Activated CD8-positive, alpha-beta memory T cell treated with anti-CD3 and anti-CD28 coated beads, Interleukin-2, amount 10 ng/mL, durations not matched to agents 7 days and 5 days (primary cell): Measurements from ENCODE around the gene CFAP410. TPM values are rescaled to one million over a fixed set of nuclear protein-coding genes. Genes with fewer than 3 reads are reported as not detected.
A peak's percentile ranks its signal among the peaks of the same experiment; 100 is the strongest.
"Not testable (repeated sequence)": the region's sequence is repeated elsewhere in the genome, so short reads cannot be mapped to it uniquely, and the experiment has no call there.

Experiments
- ATAC-seq: fragments of 150-1000 bp; cut with Tn5 transposase; one replicate; pipeline ENCODE4 v1.10.0; 2021; ENCODE audit warnings: moderate library complexity
- CTCF ChIA-PET: fragments of 350-600 bp; sonication (Branson Sonifier 250); formaldehyde crosslinking; loops from one replicate; lab custom pipeline; 2021; ENCODE audit warnings: antibody characterized with exemption; lab: Charles Lee
- DNase-seq: peaks from one replicate; pipeline ENCODE4 v3.0.0-alpha.2; 2020
- H3K27ac Mint-ChIP-seq: one replicate; pipeline ENCODE4 v1.8.0; 2021; ENCODE audit warnings: mild to moderate bottlenecking, mixed read lengths
- H3K27me3 Mint-ChIP-seq: one replicate; pipeline ENCODE4 v1.8.0; 2021; ENCODE audit warnings: mixed read lengths
- H3K36me3 Mint-ChIP-seq: one replicate; pipeline ENCODE4 v1.8.0; 2021; ENCODE audit warnings: mild to moderate bottlenecking, mixed read lengths
- H3K4me1 Mint-ChIP-seq: one replicate; pipeline ENCODE4 v1.8.0; 2021; ENCODE audit warnings: mixed read lengths
- H3K4me3 Mint-ChIP-seq: one replicate; pipeline ENCODE4 v1.8.0; 2021; ENCODE audit warnings: mild to moderate bottlenecking, moderate library complexity, mixed read lengths
- H3K9me3 Mint-ChIP-seq: one replicate; pipeline ENCODE4 v1.8.0; 2022; ENCODE audit warnings: low read depth, mixed read lengths
- total RNA-seq, 2 experiments: library from RNA; stranded (reverse); gene quantifications; one replicate each; pipeline ENCODE4 v1.2.3, GENCODE V29; 2021

The CFAP410 gene
- total RNA-seq, 2 experiments from 2014 or later = 14.8 to 15.3 TPM

- H3K4me3 Mint-ChIP-seq = no peak overlapping the region
Measured at GRCh38 chr21:44352253-44352860, 13.2 kb upstream of the CFAP410 start.

DNA sequence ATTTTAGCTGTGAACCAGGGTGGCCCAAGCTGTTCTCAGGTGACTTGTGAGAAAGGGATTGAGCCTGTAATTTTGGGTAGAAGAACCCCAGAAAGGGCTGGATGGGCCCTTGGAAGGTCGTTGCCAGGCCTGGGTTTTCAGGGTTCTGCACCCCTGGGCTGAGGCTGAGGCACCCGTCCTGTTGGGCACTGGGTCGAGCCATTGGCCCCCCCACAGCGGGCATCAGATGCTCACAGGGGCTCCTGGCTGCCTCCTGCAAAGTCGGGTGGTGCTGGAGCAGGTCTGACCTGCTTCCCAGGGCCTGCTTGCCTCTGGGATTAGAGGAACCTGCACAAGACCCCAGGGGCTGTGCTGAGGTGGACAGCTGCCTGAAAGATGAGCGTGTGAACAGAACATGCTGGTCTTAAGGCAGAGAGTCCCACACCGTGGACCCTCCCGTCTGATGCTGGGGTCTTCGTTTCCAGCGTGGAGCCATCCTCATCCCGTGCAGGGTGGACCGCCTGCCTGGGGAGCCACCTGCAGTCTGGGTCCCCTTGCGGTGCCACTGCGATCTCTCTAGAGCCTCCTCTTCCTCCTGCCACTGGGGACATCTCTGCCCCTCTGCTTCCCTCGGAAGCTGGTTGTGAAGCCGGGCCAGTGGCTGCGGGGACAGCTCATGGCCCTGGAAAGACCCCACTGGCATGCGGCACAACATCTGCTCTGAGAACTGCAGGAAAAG, 12.5 kb upstream of the CFAP410 start:
- ATAC-seq (no peak), DNase-seq (no peak)
- H3K4me1 Mint-ChIP-seq = peaks cover 49% of the 10 kb centered on the region
- CTCF ChIA-PET = no interaction called here
- H3K27ac Mint-ChIP-seq = no peak overlapping the region
- peaks cover 28% of the 10 kb centered on the region for H3K27me3 Mint-ChIP-seq
- no peaks in the 10 kb centered on the region for H3K9me3 Mint-ChIP-seq
- no peak overlapping the region for H3K4me3 Mint-ChIP-seq
- H3K36me3 Mint-ChIP-seq = peaks cover 19% of the 10 kb centered on the region

More at GRCh38 chr21:44352253-44352860, 13.2 kb upstream of the CFAP410 start:
- H3K36me3 Mint-ChIP-seq = peaks cover 25% of the 10 kb centered on the region
- H3K9me3 Mint-ChIP-seq = no peaks in the 10 kb centered on the region
- H3K27me3 Mint-ChIP-seq = peaks cover 24% of the 10 kb centered on the region
- peaks cover 53% of the 10 kb centered on the region for H3K4me1 Mint-ChIP-seq
- DNase-seq (no peak), ATAC-seq (no peak)
- peak overlapping the region; percentile 87 for H3K27ac Mint-ChIP-seq
- CTCF ChIA-PET = interaction anchor here (1.1 kb wide), 1 partner anchor 7 kb away, joined by 4 read pairs; no protein-coding TSS in a partner anchor

GRCh38 chr21:44350773-44351481, 11.7 kb upstream of the CFAP410 start:
- no peak for ATAC-seq
- CTCF ChIA-PET = no interaction called here
- Mint-ChIP-seq H3K9me3 (no peaks in the 10 kb centered on the region), H3K27ac (no peak overlapping the region), H3K27me3 (peaks cover 35% of the 10 kb centered on the region), H3K36me3 (peaks cover 12% of the 10 kb centered on the region), H3K4me1 (peaks cover 42% of the 10 kb centered on the region), H3K4me3 (no peak overlapping the region)
- no peak for DNase-seq

DNA sequence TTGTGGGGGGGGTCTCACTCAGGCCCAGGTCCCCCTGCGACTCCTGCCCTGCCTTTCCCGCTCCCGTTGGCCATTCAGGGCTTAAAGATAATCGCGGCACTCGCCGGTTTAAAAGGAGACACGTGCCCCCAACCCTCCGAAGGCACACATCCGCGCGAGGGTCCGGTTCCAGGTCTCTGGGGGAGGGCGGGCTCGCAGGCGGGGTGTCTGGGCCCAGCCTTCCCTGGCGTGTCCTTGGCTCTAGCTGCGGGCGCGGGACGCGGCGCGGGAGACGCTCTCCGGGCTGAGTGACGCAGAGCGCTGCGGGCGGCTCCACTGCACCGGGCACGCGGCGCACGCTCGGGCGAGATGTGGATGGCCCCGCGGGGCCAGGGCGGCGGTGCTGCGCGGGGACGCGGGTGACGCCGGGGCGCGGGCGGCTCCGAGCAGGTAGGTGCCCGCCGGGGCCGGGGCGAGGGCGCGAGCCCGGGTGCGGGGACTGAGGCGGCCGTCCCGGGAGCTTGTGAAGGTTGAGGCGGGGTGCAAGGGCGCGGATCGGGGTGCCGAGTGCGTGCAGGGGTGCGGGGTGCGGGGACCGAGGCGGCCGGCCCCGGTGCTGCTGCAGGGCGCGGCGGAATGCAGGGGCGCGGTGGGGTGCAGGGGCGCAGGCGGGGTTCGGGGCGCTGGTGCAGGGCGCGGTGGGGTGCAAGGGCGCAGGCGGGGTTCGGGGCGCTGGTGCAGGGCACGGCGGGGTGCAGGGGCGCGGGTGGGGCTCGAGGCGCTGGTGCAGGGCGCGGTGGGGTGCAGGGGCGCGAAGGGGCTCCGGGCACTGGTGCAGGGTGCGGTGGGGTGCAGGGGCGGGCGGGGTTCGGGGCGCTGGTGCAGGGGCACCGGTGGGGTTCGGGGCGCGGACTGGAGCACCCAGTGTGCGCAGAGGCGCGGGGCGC, 10.9 kb upstream of the CFAP410 start:
- Mint-ChIP-seq H3K27ac (no peak overlapping the region), H3K27me3 (peaks cover 35% of the 10 kb centered on the region), H3K9me3 (no peaks in the 10 kb centered on the region), H3K36me3 (peaks cover 5% of the 10 kb centered on the region), H3K4me1 (peaks cover 36% of the 10 kb centered on the region), H3K4me3 (no peak overlapping the region)
- ATAC-seq = no peak
- CTCF ChIA-PET = no interaction called here
- no peak for DNase-seq

- Mint-ChIP-seq H3K36me3 (peaks cover under 1% of the 10 kb centered on the region), H3K4me1 (peaks cover 30% of the 10 kb centered on the region), H3K27me3 (peaks cover 35% of the 10 kb centered on the region), H3K4me3 (no peak overlapping the region), H3K27ac (no peak overlapping the region), H3K9me3 (no peaks in the 10 kb centered on the region)
- ATAC-seq = no peak
- no peak for DNase-seq
- CTCF ChIA-PET = no interaction called here
Measured at GRCh38 chr21:44349416-44349846, 10.2 kb upstream of the CFAP410 start.

- Mint-ChIP-seq H3K27me3 (peaks cover 35% of the 10 kb centered on the region), H3K4me3 (no peak overlapping the region), H3K36me3 (no peaks in the 10 kb centered on the region), H3K27ac (no peak overlapping the region), H3K4me1 (peaks cover 24% of the 10 kb centered on the region), H3K9me3 (no peaks in the 10 kb centered on the region)
- CTCF ChIA-PET = no interaction called here
- no peak for DNase-seq
- ATAC-seq = no peak
Measured at GRCh38 chr21:44348861-44349260, 9.7 kb upstream of the CFAP410 start.

- CTCF ChIA-PET = no interaction called here
- no peaks in the 10 kb centered on the region for H3K36me3 Mint-ChIP-seq
- H3K27me3 Mint-ChIP-seq = peaks cover 32% of the 10 kb centered on the region
- DNase-seq = no peak
- H3K9me3 Mint-ChIP-seq = no peaks in the 10 kb centered on the region
- H3K27ac Mint-ChIP-seq = no peak overlapping the region
- peaks cover 15% of the 10 kb centered on the region for H3K4me1 Mint-ChIP-seq
- H3K4me3 Mint-ChIP-seq = no peak overlapping the region
- no peak for ATAC-seq
Measured at GRCh38 chr21:44347911-44348451, 8.8 kb upstream of the CFAP410 start.

DNA sequence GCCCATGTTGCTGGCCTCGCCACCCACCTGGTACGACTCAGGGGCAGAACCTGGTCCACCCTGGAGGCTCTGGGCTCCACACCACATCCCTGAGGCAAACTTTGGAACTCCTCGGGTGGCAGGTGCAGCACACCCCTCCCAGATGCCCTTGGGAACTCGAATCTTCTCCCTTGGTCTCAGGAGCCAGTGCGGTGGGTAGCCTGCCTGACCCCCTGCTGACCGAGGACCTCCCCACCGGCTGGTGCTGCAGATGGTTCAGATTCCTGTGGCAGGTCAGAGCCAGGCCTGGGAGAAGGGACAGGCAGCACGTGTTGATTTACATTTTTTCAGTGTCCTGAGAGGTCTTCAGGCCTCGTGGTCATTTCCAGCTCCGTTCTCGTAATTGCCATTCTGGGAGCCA, 6.3 kb upstream of the CFAP410 start:
- Mint-ChIP-seq H3K4me1 (peaks cover 5% of the 10 kb centered on the region), H3K27me3 (peaks cover 26% of the 10 kb centered on the region), H3K4me3 (no peak overlapping the region), H3K36me3 (no peaks in the 10 kb centered on the region), H3K9me3 (no peaks in the 10 kb centered on the region), H3K27ac (no peak overlapping the region)
- ATAC-seq (no peak), DNase-seq (no peak)
- CTCF ChIA-PET = interaction anchor here (1.3 kb wide), 1 partner anchor 8 kb away, joined by 4 read pairs; the partner anchor contains the start of gene TRPM2

DNA sequence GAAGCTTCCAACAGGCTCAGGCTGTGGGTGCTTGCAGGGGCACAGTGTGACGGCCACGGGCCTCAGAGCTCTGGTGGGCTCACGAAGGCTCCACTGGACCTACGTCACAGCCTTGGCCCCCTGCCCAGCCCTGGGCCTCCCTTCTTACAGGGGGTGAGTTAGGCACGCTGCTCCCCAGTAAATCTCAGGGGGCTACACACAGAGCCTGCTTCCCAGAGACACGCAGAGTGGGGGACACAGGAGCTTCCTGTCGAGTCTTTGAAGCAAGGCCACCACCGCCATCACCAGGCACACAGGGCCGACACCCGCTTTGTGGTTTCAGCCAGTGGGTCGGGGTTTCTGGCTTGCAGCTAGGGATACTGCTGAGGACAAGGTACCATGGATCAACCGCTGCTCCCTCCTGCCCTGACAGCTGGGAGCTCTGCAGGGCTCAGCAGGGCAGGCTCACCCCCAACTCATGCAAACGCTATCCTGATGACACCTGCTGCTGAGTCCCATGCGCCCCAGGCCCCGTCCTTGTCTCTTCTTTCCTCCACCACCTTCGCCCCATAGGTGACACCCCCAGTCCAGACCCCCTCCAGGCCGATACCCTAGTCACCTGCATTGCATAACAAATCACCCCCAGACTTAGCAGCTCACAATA, 5.5 kb upstream of the CFAP410 start:
- H3K4me1 Mint-ChIP-seq = peaks cover 13% of the 10 kb centered on the region
- peaks cover 26% of the 10 kb centered on the region for H3K27me3 Mint-ChIP-seq
- DNase-seq = no peak
- H3K27ac Mint-ChIP-seq = no peak overlapping the region
- H3K9me3 Mint-ChIP-seq = no peaks in the 10 kb centered on the region
- CTCF ChIA-PET = interaction anchor here (1.0 to 1.3 kb wide), 2 partner anchors 9 to 10 kb away, joined by 3 to 4 read pairs; partner anchors contain the start of gene TRPM2
- no peaks in the 10 kb centered on the region for H3K36me3 Mint-ChIP-seq
- no peak overlapping the region for H3K4me3 Mint-ChIP-seq
- ATAC-seq = no peak

GRCh38 chr21:44342981-44343380, 3.8 kb upstream of the CFAP410 start:
- Mint-ChIP-seq H3K4me1 (peaks cover 16% of the 10 kb centered on the region), H3K27me3 (peaks cover 14% of the 10 kb centered on the region)
- DNase-seq, H3K4me3 Mint-ChIP-seq, H3K9me3 Mint-ChIP-seq, ATAC-seq, H3K36me3 Mint-ChIP-seq, H3K27ac Mint-ChIP-seq: not testable (repeated sequence)
- CTCF ChIA-PET = interaction anchor here (1.3 kb wide), 1 partner anchor 10 kb away, joined by 5 read pairs; the partner anchor contains the start of gene TRPM2

GRCh38 chr21:44341726-44342458, 2.7 kb upstream of the CFAP410 start:
- H3K27ac Mint-ChIP-seq = not testable (repeated sequence)

More at GRCh38 chr21:44341726-44342458, 2.7 kb upstream of the CFAP410 start:
- not testable (repeated sequence) for H3K27me3 Mint-ChIP-seq, DNase-seq, ATAC-seq, H3K36me3 Mint-ChIP-seq, H3K4me3 Mint-ChIP-seq, H3K9me3 Mint-ChIP-seq
- H3K4me1 Mint-ChIP-seq = peaks cover 20% of the 10 kb centered on the region
- CTCF ChIA-PET = interaction anchor here (1.3 kb wide), 1 partner anchor 11 kb away, joined by 5 read pairs; the partner anchor contains the start of gene TRPM2
